Loucy (cell line): Measurements from ENCODE around the gene TBCB.

Experiments used
- H2AFZ ChIP-seq: fragments of 200-600 bp; sonication (generic); 2 replicates; pipeline ENCODE4 v1.6.0; 2016; ENCODE audit warnings: antibody characterized with exemption, mild to moderate bottlenecking, low read length, moderate library complexity
- H3F3A ChIP-seq: fragments of 200-600 bp; 2 replicates; pipeline ENCODE4 v1.6.0; 2016; ENCODE audit warnings: antibody characterized with exemption, low read depth, mild to moderate bottlenecking
- H3K27me3 ChIP-seq: fragments of 200-600 bp; sonication (generic); 2 replicates; pipeline ENCODE4 v1.6.1; 2014; ENCODE audit warnings: low read length, mild to moderate bottlenecking; ENCODE audit not compliant: insufficient read depth, poor library complexity, severe bottlenecking
- H3K36me3 ChIP-seq: fragments of 200-600 bp; sonication (generic); 2 replicates; pipeline ENCODE4 v1.6.1; 2016; ENCODE audit warnings: low read length; ENCODE audit not compliant: insufficient read depth
- H3K4me1 ChIP-seq: fragments of 200-600 bp; sonication (generic); 2 replicates; pipeline ENCODE4 v1.5.1; 2014; ENCODE audit warnings: low read length, mild to moderate bottlenecking; ENCODE audit not compliant: insufficient read depth, poor library complexity, severe bottlenecking
- H3K4me2 ChIP-seq: fragments of 200-600 bp; sonication (generic); 2 replicates; pipeline ENCODE4 v1.6.0; 2014; ENCODE audit warnings: antibody characterized with exemption, low read length, low read depth, mild to moderate bottlenecking; ENCODE audit not compliant: poor library complexity, severe bottlenecking
- H3K4me3 ChIP-seq: fragments of 200-600 bp; sonication (generic); 2 replicates; pipeline ENCODE4 v1.5.1; 2014; ENCODE audit warnings: low read length, mild to moderate bottlenecking, mixed read lengths; ENCODE audit not compliant: poor library complexity, severe bottlenecking
- H3K79me2 ChIP-seq: fragments of 200-600 bp; sonication (generic); 2 replicates; pipeline ENCODE4 v1.6.1; 2014; ENCODE audit warnings: low read length; ENCODE audit not compliant: insufficient read depth
- H3K9ac ChIP-seq: fragments of 200-600 bp; sonication (generic); 2 replicates; pipeline ENCODE4 v1.6.0; 2014; ENCODE audit warnings: mild to moderate bottlenecking, low read depth, low read length, moderate library complexity; ENCODE audit not compliant: poor library complexity, severe bottlenecking
- H3K9me2 ChIP-seq: fragments of 200-600 bp; sonication (generic); replicated peaks from 2 replicates; pipeline ENCODE4 v1.6.1; 2016; ENCODE audit warnings: low read depth, low read length, mixed read lengths
- H3K9me3 ChIP-seq: fragments of 200-600 bp; sonication (generic); 2 replicates; pipeline ENCODE4 v1.6.1; 2014; ENCODE audit warnings: mild to moderate bottlenecking, antibody characterized with exemption, low read length, low read depth; ENCODE audit not compliant: insufficient read depth
- H4K20me1 ChIP-seq: fragments of 200-600 bp; sonication (generic); 2 replicates; pipeline ENCODE4 v1.6.0; 2014; ENCODE audit warnings: antibody characterized with exemption, low read length, mild to moderate bottlenecking; ENCODE audit not compliant: insufficient read depth, poor library complexity, severe bottlenecking
- CTCF ChIP-seq: fragments of 200-600 bp; sonication (generic); conservative IDR thresholded peaks from 2 replicates; pipeline ENCODE4 v1.5.1; 2014; ENCODE audit warnings: mild to moderate bottlenecking, antibody characterized with exemption, low read length
- EZH2phosphoT487 ChIP-seq: fragments of 200-600 bp; IDR thresholded peaks from 2 replicates; pipeline ENCODE4 v1.6.1; 2018; ENCODE audit warnings: antibody characterized with exemption, mild to moderate bottlenecking, moderate library complexity, borderline replicate concordance

Gene TBCB

GRCh38 chr19:36090910-36091695 lies 24.2 kb upstream of the TBCB start:
- Histone ChIP-seq H3K9me2 (no peaks in the 10 kb centered on the region), H2AFZ (no peak overlapping the region), H3K9ac (no peak overlapping the region), H3K9me3 (no peaks in the 10 kb centered on the region), H4K20me1 (no peaks in the 10 kb centered on the region), H3K4me1 (no peaks in the 10 kb centered on the region), H3K4me2 (no peak overlapping the region), H3K79me2 (no peaks in the 10 kb centered on the region), H3K4me3 (no peak overlapping the region), H3K36me3 (peaks cover 84% of the 10 kb centered on the region; the same call in 1 of the 2 replicates), H3K27me3 (no peaks in the 10 kb centered on the region), H3F3A (no peaks in the 10 kb centered on the region)
- TF ChIP-seq CTCF, result no peak
- no peak for TF ChIP-seq EZH2phosphoT487

GRCh38 chr19:36092566-36092965 lies 22.7 kb upstream of the TBCB start:
- Histone ChIP-seq H3K9me3 (no peaks in the 10 kb centered on the region), H3K9ac (no peak overlapping the region), H3K4me3 (no peak overlapping the region), H3K36me3 (peaks cover 83% of the 10 kb centered on the region; the same call in 1 of the 2 replicates), H2AFZ (no peak overlapping the region), H3K27me3 (no peaks in the 10 kb centered on the region), H3K4me2 (no peak overlapping the region), H3K79me2 (no peaks in the 10 kb centered on the region), H3F3A (no peaks in the 10 kb centered on the region), H3K9me2 (no peaks in the 10 kb centered on the region), H4K20me1 (no peaks in the 10 kb centered on the region), H3K4me1 (no peaks in the 10 kb centered on the region)
- TF ChIP-seq EZH2phosphoT487, result no peak
- no peak for TF ChIP-seq CTCF

- H3K36me3 ChIP-seq, result peaks cover 76% of the 10 kb centered on the region; the same call in 1 of the 2 replicates
- no peaks in the 10 kb centered on the region for H3K9me3 ChIP-seq
- H3K79me2 ChIP-seq, result no peaks in the 10 kb centered on the region
- no peaks in the 10 kb centered on the region for H3K27me3 ChIP-seq
- no peak overlapping the region for H3K9ac ChIP-seq
- TF ChIP-seq CTCF (no peak), EZH2phosphoT487 (no peak)
- H4K20me1 ChIP-seq, result no peaks in the 10 kb centered on the region
- H3K4me2 ChIP-seq, result no peak overlapping the region
- no peaks in the 10 kb centered on the region for H3F3A ChIP-seq
- H3K9me2 ChIP-seq, result no peaks in the 10 kb centered on the region
- H3K4me3 ChIP-seq, result no peak overlapping the region
- no peak overlapping the region for H2AFZ ChIP-seq
- H3K4me1 ChIP-seq, result no peaks in the 10 kb centered on the region
Observed at GRCh38 chr19:36093146-36093662, 22.1 kb upstream of the TBCB start.
